GM13977 (cell line): ENCODE results near the gene CYP3A7.
"Not testable (repeated sequence)": the region's sequence is repeated elsewhere in the genome, so short reads cannot be mapped to it uniquely, and the experiment has no call there.

Source experiments
- DNase-seq: peaks from one replicate; pipeline ENCODE4 v3.0.0; 2012; ENCODE audit warnings: low spot score
- in situ Hi-C: fragments of 300-500 bp; cut with MboI; formaldehyde crosslinking; loops from one replicate; pipeline ENCODE4 v1.12.0; 2022; ENCODE audit warnings: low sequenced_read_pairs, low pct_unique_long_range_greater_than_20kb, mixed read lengths, inconsistent platforms; ENCODE audit not compliant: unreplicated experiment
- TF ChIP-seq, protein P1 (sequence below): IDR thresholded peaks from 2 replicates; pipeline ENCODE4 v1.5.1; 2012; ENCODE audit warnings: mild to moderate bottlenecking, control low read depth; ENCODE audit not compliant: insufficient read depth; ENCODE audit errors: extremely low read depth, missing control alignments

CYP3A7 gene

DNA sequence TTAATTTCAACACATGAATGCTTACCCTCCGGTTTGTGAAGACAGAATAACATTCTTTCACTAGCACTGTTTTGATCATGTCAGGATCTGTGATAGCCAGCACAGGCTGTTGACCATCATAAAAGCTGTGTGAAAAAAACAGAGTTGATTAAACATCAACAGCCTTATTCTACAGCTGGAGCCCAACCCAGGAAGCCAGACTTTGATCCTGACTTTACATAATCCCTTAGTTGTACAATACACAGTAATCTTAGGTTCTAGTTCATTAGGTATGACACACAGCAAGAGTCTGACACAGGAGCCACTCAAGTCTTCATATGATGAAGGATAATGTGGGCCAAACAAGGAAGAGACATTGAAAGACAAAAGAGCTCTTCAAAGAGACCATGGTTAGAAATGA lies 37.6 kb upstream of the CYP3A7 start:
- TF ChIP-seq, protein P1, sequence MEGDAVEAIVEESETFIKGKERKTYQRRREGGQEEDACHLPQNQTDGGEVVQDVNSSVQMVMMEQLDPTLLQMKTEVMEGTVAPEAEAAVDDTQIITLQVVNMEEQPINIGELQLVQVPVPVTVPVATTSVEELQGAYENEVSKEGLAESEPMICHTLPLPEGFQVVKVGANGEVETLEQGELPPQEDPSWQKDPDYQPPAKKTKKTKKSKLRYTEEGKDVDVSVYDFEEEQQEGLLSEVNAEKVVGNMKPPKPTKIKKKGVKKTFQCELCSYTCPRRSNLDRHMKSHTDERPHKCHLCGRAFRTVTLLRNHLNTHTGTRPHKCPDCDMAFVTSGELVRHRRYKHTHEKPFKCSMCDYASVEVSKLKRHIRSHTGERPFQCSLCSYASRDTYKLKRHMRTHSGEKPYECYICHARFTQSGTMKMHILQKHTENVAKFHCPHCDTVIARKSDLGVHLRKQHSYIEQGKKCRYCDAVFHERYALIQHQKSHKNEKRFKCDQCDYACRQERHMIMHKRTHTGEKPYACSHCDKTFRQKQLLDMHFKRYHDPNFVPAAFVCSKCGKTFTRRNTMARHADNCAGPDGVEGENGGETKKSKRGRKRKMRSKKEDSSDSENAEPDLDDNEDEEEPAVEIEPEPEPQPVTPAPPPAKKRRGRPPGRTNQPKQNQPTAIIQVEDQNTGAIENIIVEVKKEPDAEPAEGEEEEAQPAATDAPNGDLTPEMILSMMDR = no peak
- no peak for DNase-seq
- in situ Hi-C loops = no loop called here

GRCh38 chr7:99769494-99769893 lies 34.5 kb upstream of the CYP3A7 start:
- in situ Hi-C loops, DNase-seq: not testable (repeated sequence)

DNA sequence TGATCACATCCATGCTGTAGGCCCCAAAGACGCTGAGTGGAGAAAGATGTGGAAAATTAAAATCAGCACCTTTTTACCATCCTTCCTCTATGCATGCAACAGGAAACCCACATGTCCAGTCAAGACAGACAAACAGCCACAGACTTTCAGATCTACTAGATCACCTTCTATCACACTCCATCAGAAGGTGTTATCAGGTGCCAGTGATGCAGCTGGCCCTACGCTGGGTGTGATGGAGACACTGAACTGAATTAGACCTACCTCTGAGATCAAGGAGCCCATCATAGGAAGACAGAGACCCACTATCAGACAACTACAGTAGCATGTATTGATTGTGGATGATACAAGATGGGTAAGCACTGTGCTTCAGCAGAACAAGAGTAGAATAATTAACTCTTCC lies 33.5 kb upstream of the CYP3A7 start:
- no peak for DNase-seq
- in situ Hi-C loops = no loop called here
- TF ChIP-seq, protein P1 = no peak

DNA sequence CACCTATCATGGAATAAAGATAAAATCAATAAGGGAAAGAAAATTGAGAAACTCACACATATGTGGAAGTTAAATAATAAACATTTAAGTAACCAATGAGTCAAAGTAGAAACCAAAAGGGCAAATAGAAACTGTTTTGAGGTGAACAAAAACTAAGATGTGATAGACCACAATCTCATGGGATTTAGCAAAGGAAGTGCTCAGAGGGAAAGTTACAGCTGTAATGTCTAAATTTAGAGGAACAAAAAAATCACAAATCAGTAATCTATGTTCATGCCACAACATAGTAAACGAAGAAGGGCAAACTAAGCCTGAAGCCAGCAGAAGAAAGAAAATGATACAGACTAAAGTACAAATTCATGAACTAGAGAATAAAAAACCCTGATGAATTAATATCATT lies 32.7 kb upstream of the CYP3A7 start:
- TF ChIP-seq, protein P1 = no peak
- in situ Hi-C loops = no loop called here
- DNase-seq = peak; percentile 21

DNA sequence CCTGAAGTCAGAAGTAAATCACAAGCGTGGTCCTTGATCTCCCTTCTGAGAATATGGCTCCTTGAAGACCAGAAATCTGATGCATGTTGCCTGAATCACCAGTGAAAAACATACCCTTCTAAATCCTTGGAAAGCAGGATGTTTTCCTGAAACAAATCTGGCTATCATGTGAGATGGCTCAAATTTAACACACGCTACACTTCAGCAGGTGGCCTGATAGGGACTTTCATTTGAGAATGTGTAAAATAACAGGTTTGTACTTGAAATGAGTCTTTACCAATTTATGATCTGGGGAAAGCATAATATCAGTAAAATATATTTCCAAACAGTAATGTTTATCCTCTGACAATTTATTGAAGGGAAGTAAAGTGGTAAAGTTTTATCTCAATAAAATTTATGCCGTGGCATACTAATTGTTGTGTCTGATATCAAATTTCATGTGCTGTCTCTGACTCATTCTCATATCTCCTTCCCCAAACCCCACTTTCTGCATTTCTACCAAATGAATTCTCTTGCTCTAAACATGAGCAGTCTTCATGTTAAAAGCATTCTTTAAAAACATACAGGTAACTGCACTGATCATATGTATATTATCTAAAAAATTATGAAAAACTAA lies 31.6 kb upstream of the CYP3A7 start:
- in situ Hi-C loops = no loop called here
- TF ChIP-seq, protein P1 = no peak
- DNase-seq = no peak

DNA sequence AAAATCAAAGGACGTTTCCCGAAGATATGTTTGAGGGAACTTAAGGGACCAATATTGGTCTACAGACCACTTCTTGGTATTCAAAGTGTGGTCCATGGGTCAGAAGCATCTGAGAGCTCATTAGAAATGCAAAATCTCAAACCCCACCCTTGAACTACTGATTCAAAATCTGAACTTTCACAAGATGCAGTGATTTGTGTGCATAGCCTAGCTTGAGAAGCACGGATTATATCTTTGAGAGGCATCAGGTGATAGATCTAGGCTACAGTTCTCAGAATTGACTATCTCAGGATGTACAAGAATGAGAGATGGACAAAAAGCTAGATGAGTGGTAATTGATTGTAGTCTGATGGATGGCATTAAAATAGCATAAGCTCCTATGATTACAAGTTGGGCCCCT lies 29.5 kb upstream of the CYP3A7 start:
- no peak for DNase-seq
- in situ Hi-C loops = no loop called here
- TF ChIP-seq, protein P1 = no peak

GRCh38 chr7:99762680-99763327 lies 27.8 kb upstream of the CYP3A7 start:
- in situ Hi-C loops = no loop called here
- DNase-seq = no peak
- TF ChIP-seq, protein P1 = no peak
